GM12878 (cell line): ENCODE data around the gene PFDN4. TPM values are rescaled to one million over a fixed set of nuclear protein-coding genes. Genes with fewer than 3 reads are reported as not detected.

Experiments used
- RAD51 ChIP-seq: fragments of 450-650 bp; IDR thresholded peaks from 2 replicates; pipeline ENCODE4 v1.6.1; 2016; ENCODE audit warnings: moderate library complexity, mild to moderate bottlenecking, inconsistent platforms
- RCOR1 ChIP-seq: conservative IDR thresholded peaks from 2 replicates; pipeline ENCODE4 v1.6.1; 2012; ENCODE audit warnings: low read depth, low read length, improper control_type of control experiment
- STAT3 ChIP-seq: IDR thresholded peaks from 2 replicates; pipeline ENCODE4 v1.6.1; 2011; ENCODE audit warnings: low read depth, low read length, improper control_type of control experiment
- ZBTB40 ChIP-seq: fragments of 450-650 bp; IDR thresholded peaks from 2 replicates; pipeline ENCODE4 v1.6.1; 2016; ENCODE audit warnings: mild to moderate bottlenecking, moderate library complexity, borderline replicate concordance
- polyA plus RNA-seq, 11 experiments: library from polyadenylated mRNA; depleted of rRNA in 4 of 11; unstranded in 6 of 11; stranded (reverse) in 5 of 11; fragments of >200 nt; fragmentation: Nextera tagmentation in 4 of 11; fragmentation: Illumina TruSeq in 1 of 11; extraction: Ambion mirVana in 4 of 11; extraction: Trizol in 1 of 11; gene quantifications; 1 replicate in 1 of 11; 2 replicates in 10 of 11; pipeline versions ENCODE4 v1.2.1 to v1.2.3, GENCODE V29; 2011 to 2016; ENCODE audit warnings: inconsistent platforms in 2 of 11, missing spikeins in 2 of 11, low read depth in 1 of 11
- total RNA-seq, 4 experiments: library from RNA; depleted of rRNA in 3 of 4; stranded (reverse); fragments of >200 nt in 3 of 4; fragmentation: Illumina TruSeq in 1 of 4; extraction: Trizol in 1 of 4; gene quantifications; 2 replicates each; pipeline versions ENCODE4 v1.2.1 to v1.2.3, GENCODE V29; 2013 to 2021
- TF ChIP-seq, protein P1 (sequence below): IDR thresholded peaks from 2 replicates; pipeline ENCODE4 v1.6.1; 2012; ENCODE audit warnings: improper control_type of control experiment, low read depth, low read length; ENCODE audit not compliant: insufficient replicate concordance
- TF ChIP-seq, protein P2 (sequence below): fragments of 450-650 bp; IDR thresholded peaks from 2 replicates; pipeline ENCODE4 v1.6.1; 2014; ENCODE audit warnings: mild to moderate bottlenecking
- TF ChIP-seq, protein P3 (sequence below): fragments of 150-350 bp; IDR thresholded peaks from 2 replicates; pipeline ENCODE4 v1.6.1; 2016; ENCODE audit warnings: low read depth, low read length

The PFDN4 gene
- total and polyA plus RNA-seq, 10 of the 15 experiments (the other 5 are each of a cell fraction or from before 2014, with no cell fraction given), result 36.9 to 136 (median 82.8) TPM

GRCh38 chr20:54207743-54208547 is at the start of gene PFDN4 (continued):
- TF ChIP-seq ZBTB40 (0 out of 2 replicates have a peak, but pooled peaks have one; percentile 27), STAT3 (peak; percentile 80; the same call in 1 of the 2 replicates), RCOR1 (peak; percentile 61; the same call in 1 of the 2 replicates), RAD51 (no peak)
- TF ChIP-seq, protein P1, sequence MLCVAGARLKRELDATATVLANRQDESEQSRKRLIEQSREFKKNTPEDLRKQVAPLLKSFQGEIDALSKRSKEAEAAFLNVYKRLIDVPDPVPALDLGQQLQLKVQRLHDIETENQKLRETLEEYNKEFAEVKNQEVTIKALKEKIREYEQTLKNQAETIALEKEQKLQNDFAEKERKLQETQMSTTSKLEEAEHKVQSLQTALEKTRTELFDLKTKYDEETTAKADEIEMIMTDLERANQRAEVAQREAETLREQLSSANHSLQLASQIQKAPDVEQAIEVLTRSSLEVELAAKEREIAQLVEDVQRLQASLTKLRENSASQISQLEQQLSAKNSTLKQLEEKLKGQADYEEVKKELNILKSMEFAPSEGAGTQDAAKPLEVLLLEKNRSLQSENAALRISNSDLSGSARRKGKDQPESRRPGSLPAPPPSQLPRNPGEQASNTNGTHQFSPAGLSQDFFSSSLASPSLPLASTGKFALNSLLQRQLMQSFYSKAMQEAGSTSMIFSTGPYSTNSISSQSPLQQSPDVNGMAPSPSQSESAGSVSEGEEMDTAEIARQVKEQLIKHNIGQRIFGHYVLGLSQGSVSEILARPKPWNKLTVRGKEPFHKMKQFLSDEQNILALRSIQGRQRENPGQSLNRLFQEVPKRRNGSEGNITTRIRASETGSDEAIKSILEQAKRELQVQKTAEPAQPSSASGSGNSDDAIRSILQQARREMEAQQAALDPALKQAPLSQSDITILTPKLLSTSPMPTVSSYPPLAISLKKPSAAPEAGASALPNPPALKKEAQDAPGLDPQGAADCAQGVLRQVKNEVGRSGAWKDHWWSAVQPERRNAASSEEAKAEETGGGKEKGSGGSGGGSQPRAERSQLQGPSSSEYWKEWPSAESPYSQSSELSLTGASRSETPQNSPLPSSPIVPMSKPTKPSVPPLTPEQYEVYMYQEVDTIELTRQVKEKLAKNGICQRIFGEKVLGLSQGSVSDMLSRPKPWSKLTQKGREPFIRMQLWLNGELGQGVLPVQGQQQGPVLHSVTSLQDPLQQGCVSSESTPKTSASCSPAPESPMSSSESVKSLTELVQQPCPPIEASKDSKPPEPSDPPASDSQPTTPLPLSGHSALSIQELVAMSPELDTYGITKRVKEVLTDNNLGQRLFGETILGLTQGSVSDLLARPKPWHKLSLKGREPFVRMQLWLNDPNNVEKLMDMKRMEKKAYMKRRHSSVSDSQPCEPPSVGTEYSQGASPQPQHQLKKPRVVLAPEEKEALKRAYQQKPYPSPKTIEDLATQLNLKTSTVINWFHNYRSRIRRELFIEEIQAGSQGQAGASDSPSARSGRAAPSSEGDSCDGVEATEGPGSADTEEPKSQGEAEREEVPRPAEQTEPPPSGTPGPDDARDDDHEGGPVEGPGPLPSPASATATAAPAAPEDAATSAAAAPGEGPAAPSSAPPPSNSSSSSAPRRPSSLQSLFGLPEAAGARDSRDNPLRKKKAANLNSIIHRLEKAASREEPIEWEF, result no peak
- TF ChIP-seq, protein P2, sequence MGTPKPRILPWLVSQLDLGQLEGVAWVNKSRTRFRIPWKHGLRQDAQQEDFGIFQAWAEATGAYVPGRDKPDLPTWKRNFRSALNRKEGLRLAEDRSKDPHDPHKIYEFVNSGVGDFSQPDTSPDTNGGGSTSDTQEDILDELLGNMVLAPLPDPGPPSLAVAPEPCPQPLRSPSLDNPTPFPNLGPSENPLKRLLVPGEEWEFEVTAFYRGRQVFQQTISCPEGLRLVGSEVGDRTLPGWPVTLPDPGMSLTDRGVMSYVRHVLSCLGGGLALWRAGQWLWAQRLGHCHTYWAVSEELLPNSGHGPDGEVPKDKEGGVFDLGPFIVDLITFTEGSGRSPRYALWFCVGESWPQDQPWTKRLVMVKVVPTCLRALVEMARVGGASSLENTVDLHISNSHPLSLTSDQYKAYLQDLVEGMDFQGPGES, result peak; percentile 57; the same call in 1 of the 2 replicates
- TF ChIP-seq, protein P3, sequence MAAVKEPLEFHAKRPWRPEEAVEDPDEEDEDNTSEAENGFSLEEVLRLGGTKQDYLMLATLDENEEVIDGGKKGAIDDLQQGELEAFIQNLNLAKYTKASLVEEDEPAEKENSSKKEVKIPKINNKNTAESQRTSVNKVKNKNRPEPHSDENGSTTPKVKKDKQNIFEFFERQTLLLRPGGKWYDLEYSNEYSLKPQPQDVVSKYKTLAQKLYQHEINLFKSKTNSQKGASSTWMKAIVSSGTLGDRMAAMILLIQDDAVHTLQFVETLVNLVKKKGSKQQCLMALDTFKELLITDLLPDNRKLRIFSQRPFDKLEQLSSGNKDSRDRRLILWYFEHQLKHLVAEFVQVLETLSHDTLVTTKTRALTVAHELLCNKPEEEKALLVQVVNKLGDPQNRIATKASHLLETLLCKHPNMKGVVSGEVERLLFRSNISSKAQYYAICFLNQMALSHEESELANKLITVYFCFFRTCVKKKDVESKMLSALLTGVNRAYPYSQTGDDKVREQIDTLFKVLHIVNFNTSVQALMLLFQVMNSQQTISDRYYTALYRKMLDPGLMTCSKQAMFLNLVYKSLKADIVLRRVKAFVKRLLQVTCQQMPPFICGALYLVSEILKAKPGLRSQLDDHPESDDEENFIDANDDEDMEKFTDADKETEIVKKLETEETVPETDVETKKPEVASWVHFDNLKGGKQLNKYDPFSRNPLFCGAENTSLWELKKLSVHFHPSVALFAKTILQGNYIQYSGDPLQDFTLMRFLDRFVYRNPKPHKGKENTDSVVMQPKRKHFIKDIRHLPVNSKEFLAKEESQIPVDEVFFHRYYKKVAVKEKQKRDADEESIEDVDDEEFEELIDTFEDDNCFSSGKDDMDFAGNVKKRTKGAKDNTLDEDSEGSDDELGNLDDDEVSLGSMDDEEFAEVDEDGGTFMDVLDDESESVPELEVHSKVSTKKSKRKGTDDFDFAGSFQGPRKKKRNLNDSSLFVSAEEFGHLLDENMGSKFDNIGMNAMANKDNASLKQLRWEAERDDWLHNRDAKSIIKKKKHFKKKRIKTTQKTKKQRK, result no peak
